GM12878 (cell line): ENCODE measurements around the gene ARL5B. TPM values are rescaled to one million over a fixed set of nuclear protein-coding genes. Genes with fewer than 3 reads are reported as not detected.

Experiments used
- ATAC-seq: fragments of 200-7000 bp; cut with Tn5 transposase; 3 replicates; pipeline ENCODE4 v1.9.1; 2020; ENCODE audit warnings: mild to moderate bottlenecking, moderate library complexity
- BruUV-seq: library from RNA; stranded (reverse); fragments of 400-500 nt; replicated peaks from 2 replicates; lab custom pipeline; 2021; lab: Mats Ljungman, UMichigan
- CTCF ChIA-PET: fragments of 300-600 bp; sonication (Branson Sonifier 250); formaldehyde crosslinking; extraction: SDS; loops from one replicate; lab custom pipeline; 2021; ENCODE audit warnings: inconsistent platforms; lab: Yijun Ruan, JAX
- POLR2A ChIA-PET: fragments of 350-600 bp; formaldehyde crosslinking; extraction: SDS; loops from one replicate; lab custom pipeline; 2021; ENCODE audit warnings: inconsistent platforms; lab: Charles Lee
- RAD21 ChIA-PET: fragments of 300-600 bp; sonication (Branson Sonifier 250); formaldehyde crosslinking; loops from one replicate; lab custom pipeline; 2023; ENCODE audit warnings: antibody characterized with exemption; ENCODE audit not compliant: unreplicated experiment; lab: Charles Lee
- SMC1A ChIA-PET: fragments of 300-600 bp; sonication (Branson Sonifier 250); formaldehyde crosslinking; loops from one replicate; lab custom pipeline; 2023; ENCODE audit not compliant: unreplicated experiment, uncharacterized antibody; lab: Charles Lee
- DNase-seq: peaks from one replicate; pipeline ENCODE4 v3.0.0-alpha.2; 2011; ENCODE audit warnings: low read depth, low spot score
- FAIRE-seq: peaks from 3 replicates; lab custom pipeline; 2011; peaks lifted over from hg19 to GRCh38; lab: Jason Lieb, UNC
- H2AFZ ChIP-seq: 2 replicates; pipeline ENCODE4 v1.6.0; 2011; ENCODE audit warnings: low read depth, low read length, control low read depth; ENCODE audit not compliant: control insufficient read depth
- H3K27ac ChIP-seq: 2 replicates; pipeline ENCODE4 v1.5.1; 2011; ENCODE audit warnings: control low read depth; ENCODE audit not compliant: control insufficient read depth, insufficient read depth
- H3K27me3 ChIP-seq, 2 experiments: replicated peaks in 1 of 2; 2 replicates each; pipeline versions ENCODE4 v1.6.0 to v1.6.1; 2011; ENCODE audit warnings: low read length in 1 of 2; ENCODE audit not compliant: control insufficient read depth in 2 of 2, insufficient read depth in 2 of 2
- H3K36me3 ChIP-seq, 2 experiments: 2 replicates each; pipeline ENCODE4 v1.5.1; 2011; ENCODE audit warnings: low read length in 1 of 2; ENCODE audit not compliant: control insufficient read depth in 2 of 2, insufficient read depth in 2 of 2
- H3K4me1 ChIP-seq: 2 replicates; pipeline ENCODE4 v1.6.1; 2011; ENCODE audit warnings: mild to moderate bottlenecking, low read length, moderate library complexity, mixed read lengths; ENCODE audit not compliant: control insufficient read depth, insufficient read depth
- H3K4me2 ChIP-seq: 2 replicates; pipeline ENCODE4 v1.6.0; 2011; ENCODE audit warnings: control low read depth; ENCODE audit not compliant: control insufficient read depth, insufficient read depth
- H3K4me3 ChIP-seq: fragments of 200-600 bp; sonication (generic); 2 replicates; pipeline ENCODE4 v1.5.1; 2016
- H3K79me2 ChIP-seq: 2 replicates; pipeline ENCODE4 v1.6.0; 2011; ENCODE audit warnings: low read length; ENCODE audit not compliant: control insufficient read depth, insufficient read depth
- H3K9ac ChIP-seq: 2 replicates; pipeline ENCODE4 v1.8.0; 2011; ENCODE audit warnings: low read length, control low read depth, mixed read lengths; ENCODE audit not compliant: control insufficient read depth, insufficient read depth
- H3K9me3 ChIP-seq: replicated peaks from 3 replicates; pipeline ENCODE4 v1.5.1; 2011; ENCODE audit warnings: mild to moderate bottlenecking, low read length; ENCODE audit not compliant: control insufficient read depth, insufficient read depth
- H4K20me1 ChIP-seq: 2 replicates; pipeline ENCODE4 v1.6.0; 2011; ENCODE audit not compliant: control insufficient read depth, insufficient read depth
- ATF7 ChIP-seq: fragments of 450-650 bp; IDR thresholded peaks from 2 replicates; pipeline ENCODE4 v1.6.1; 2016; ENCODE audit warnings: low read depth, mild to moderate bottlenecking
- CREB1 ChIP-seq: IDR thresholded peaks from 2 replicates; pipeline ENCODE4 v1.6.1; 2012; ENCODE audit warnings: low read depth, mild to moderate bottlenecking, inconsistent platforms
- EED ChIP-seq: sonication (generic); IDR thresholded peaks from 2 replicates; pipeline ENCODE4 v1.6.1; 2016; ENCODE audit warnings: antibody characterized with exemption, low read depth
- FOXM1 ChIP-seq: IDR thresholded peaks from 2 replicates; pipeline ENCODE4 v1.6.1; 2012; ENCODE audit warnings: low read depth, mild to moderate bottlenecking, inconsistent platforms, low read length, moderate library complexity
- MXI1 ChIP-seq: fragments of 150-350 bp; IDR thresholded peaks from 2 replicates; pipeline ENCODE4 v1.6.1; 2011; ENCODE audit warnings: low read depth, mild to moderate bottlenecking, inconsistent platforms, low read length, improper control_type of control experiment
- MYB ChIP-seq: fragments of 150-350 bp; IDR thresholded peaks from 2 replicates; pipeline ENCODE4 v1.6.1; 2014; ENCODE audit warnings: mild to moderate bottlenecking, low read depth, low read length, borderline replicate concordance
- NR2C1 ChIP-seq: fragments of 450-650 bp; IDR thresholded peaks from 2 replicates; pipeline ENCODE4 v1.6.1; 2017; ENCODE audit warnings: antibody characterized with exemption, mild to moderate bottlenecking, moderate library complexity
- PAX8 ChIP-seq: fragments of 450-650 bp; IDR thresholded peaks from 2 replicates; pipeline ENCODE4 v1.6.1; 2017; ENCODE audit warnings: mild to moderate bottlenecking, moderate library complexity
- POLR2A ChIP-seq: IDR thresholded peaks from 2 replicates; pipeline ENCODE4 v1.6.1; 2011; ENCODE audit warnings: low read depth, mild to moderate bottlenecking, low read length
- POLR2AphosphoS2 ChIP-seq: IDR thresholded peaks from 2 replicates; pipeline ENCODE4 v1.6.1; 2011; ENCODE audit warnings: low read depth, mild to moderate bottlenecking, low read length, improper control_type of control experiment, moderate library complexity
- RBBP5 ChIP-seq: fragments of 200-600 bp; sonication (generic); conservative IDR thresholded peaks from 2 replicates; pipeline ENCODE4 v1.6.1; 2016
- SIN3A ChIP-seq: IDR thresholded peaks from 2 replicates; pipeline ENCODE4 v1.6.1; 2012; ENCODE audit warnings: low read depth, low read length, improper control_type of control experiment
- ZNF384 ChIP-seq: IDR thresholded peaks from 2 replicates; pipeline ENCODE4 v1.6.1; 2012; ENCODE audit warnings: low read depth, mild to moderate bottlenecking, low read length, improper control_type of control experiment, borderline replicate concordance
- WGBS: methylation state at CpG from one replicate; pipeline ENCODE4 v1.1.6; 2016; ENCODE audit warnings: low lambda C conversion rate; ENCODE audit not compliant: insufficient replicate concordance, insufficient coverage; ENCODE audit errors: missing lambda C conversion rate; 5-methylcytosine and 5-hydroxymethylcytosine counted together
- in situ Hi-C: fragments of 300-500 bp; cut with MboI; formaldehyde crosslinking; loops from 9 replicates; pipeline ENCODE4 v1.14.3; 2018; ENCODE audit warnings: mixed read lengths
- intact Hi-C: fragments of 100-400 bp; cut with micrococcal nuclease; formaldehyde crosslinking; loops from one replicate; pipeline ENCODE4 v1.14.2; 2022; ENCODE audit not compliant: unreplicated experiment
- polyA plus RNA-seq, 11 experiments: library from polyadenylated mRNA; depleted of rRNA in 4 of 11; unstranded in 6 of 11; stranded (reverse) in 5 of 11; fragments of >200 nt; fragmentation: Nextera tagmentation in 4 of 11; fragmentation: Illumina TruSeq in 1 of 11; extraction: Ambion mirVana in 4 of 11; extraction: Trizol in 1 of 11; gene quantifications; 1 replicate in 1 of 11; 2 replicates in 10 of 11; pipeline versions ENCODE4 v1.2.1 to v1.2.3, GENCODE V29; 2011 to 2016; ENCODE audit warnings: inconsistent platforms in 2 of 11, missing spikeins in 2 of 11, low read depth in 1 of 11
- total RNA-seq, 4 experiments: library from RNA; depleted of rRNA in 3 of 4; stranded (reverse); fragments of >200 nt in 3 of 4; fragmentation: Illumina TruSeq in 1 of 4; extraction: Trizol in 1 of 4; gene quantifications; 2 replicates each; pipeline versions ENCODE4 v1.2.1 to v1.2.3, GENCODE V29; 2013 to 2021
- TF ChIP-seq, protein P1 (sequence below): IDR thresholded peaks from 2 replicates; pipeline ENCODE4 v1.6.1; 2012; ENCODE audit warnings: low read depth, low read length, improper control_type of control experiment
- TF ChIP-seq, protein P2 (sequence below): fragments of 450-650 bp; IDR thresholded peaks from 2 replicates; pipeline ENCODE4 v1.6.1; 2016; ENCODE audit warnings: mild to moderate bottlenecking

ARL5B gene
- total and polyA plus RNA-seq, 10 of the 15 experiments (the other 5 are each of a cell fraction or from before 2014, with no cell fraction given): 2.5 to 20.7 (median 9.1) TPM

DNA sequence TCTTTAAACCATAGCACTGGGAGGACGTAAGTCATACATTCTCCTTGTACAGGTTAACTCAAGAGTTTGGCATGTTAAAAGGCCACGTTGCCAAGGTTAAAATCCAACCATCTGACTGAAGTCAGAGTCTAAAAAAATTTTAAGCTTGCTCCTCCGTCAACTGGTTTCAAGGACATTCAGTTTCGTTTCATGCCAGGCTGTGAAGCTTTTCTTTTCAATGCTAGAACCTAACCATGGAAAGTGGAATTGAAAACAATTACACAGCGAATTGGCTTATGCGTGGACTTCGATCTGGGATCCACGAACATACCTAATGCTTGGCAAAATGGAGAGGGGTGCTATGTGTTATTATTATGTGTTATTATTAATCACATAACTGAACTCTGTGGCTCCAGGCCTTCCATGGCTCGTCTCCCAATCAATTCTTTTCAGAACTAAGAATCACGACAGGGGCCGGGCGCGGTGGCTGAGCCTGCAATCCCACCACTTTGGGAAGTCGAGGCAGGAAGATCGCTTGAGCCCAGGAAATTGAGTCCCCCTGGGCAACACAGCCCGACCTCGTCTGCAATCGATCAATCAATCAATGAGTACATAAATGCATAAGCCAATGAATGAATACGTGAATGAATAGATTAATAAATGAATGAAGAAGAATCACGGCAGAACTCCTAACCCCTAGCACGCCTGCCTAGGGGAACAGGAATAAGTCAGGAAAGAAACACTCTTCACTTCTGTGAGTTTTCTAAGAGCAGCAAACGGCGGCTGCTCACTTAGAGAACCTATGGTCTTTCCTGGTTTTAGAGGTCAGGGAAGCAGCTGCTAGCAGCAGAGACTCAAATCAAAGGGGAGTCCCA, 733 bp upstream of the ARL5B start (continued):
- TF ChIP-seq MYB: no peak

DNA sequence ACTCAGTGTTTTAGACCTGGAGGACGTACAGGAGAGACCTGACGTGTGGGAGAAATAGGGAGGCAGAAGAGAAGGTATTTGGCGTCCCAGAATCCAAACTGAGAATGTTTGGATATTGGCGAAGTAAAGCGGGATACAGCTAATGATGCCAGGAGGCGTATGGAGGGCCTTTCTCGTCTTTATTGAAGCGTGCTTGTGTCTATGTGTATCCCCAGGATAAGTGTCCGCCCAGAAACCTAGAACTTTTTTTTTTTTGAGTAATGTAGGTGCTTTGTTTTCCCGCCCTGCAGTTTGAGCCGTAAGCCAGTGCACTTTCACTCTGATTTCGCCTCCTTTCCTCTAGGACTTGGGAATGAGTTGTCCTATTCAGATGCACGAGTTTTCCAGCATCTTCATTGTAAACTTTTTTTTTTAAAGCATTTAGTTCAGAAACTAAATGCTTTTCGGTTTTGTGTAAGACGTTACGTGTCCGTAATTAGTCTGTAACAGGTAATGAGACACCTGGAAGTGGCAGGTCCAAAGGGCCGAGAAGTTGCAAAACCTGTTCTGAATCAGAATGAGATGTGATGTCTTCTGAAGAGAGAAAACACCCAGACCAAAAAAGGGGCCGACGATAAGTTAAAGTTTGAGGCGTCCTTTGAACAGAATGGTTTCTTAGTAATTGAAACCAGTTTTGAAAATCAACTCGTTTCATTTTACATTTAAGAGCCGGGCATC, 746 bp downstream of the ARL5B start:
- intact Hi-C loops: loop anchor here (2.0 to 10.0 kb wide), 2 partner anchors 259 to 975 kb away; no protein-coding TSS in a partner anchor
- CTCF ChIA-PET: no interaction called here
- H3K9ac ChIP-seq: peak overlapping the region; percentile 99
- DNase-seq (peak; percentile 23), ATAC-seq (peak; percentile 18), FAIRE-seq (no peak)
- peak overlapping the region; percentile 92 for H3K4me3 ChIP-seq
- RAD21 ChIA-PET: interaction anchor here (1.2 kb wide), 1 partner anchor 240 kb away, joined by 4 read pairs; no protein-coding TSS in a partner anchor
- no peaks in the 10 kb centered on the region for H3K9me3 ChIP-seq
- H3K4me2 ChIP-seq: peak overlapping the region; percentile 85
- no peaks in the 10 kb centered on the region for H3K27me3 ChIP-seq
- H2AFZ ChIP-seq: peak overlapping the region; percentile 72
- POLR2A ChIA-PET: interaction anchor here (0.7 to 1.2 kb wide), 3 partner anchors 9 to 258 kb away, joined by 3 to 6 read pairs (median 3); partner anchors contain the start of gene NSUN6
- peaks cover 3% of the 10 kb centered on the region; the same call in 1 of the 2 replicates for H3K4me1 ChIP-seq
- H3K27ac ChIP-seq: peak overlapping the region; percentile 100
- no peaks in the 10 kb centered on the region; a peak in 1 of 4 replicates for H3K36me3 ChIP-seq
- SMC1A ChIA-PET: interaction anchor here (1.2 to 1.3 kb wide), 2 partner anchors 9 to 243 kb away, joined by 4 read pairs; no protein-coding TSS in a partner anchor
- peaks cover 4% of the 10 kb centered on the region; the same call in 1 of the 2 replicates for H4K20me1 ChIP-seq
- WGBS: 1% methylated on average over 22 of the region's 23 CpGs
- H3K79me2 ChIP-seq: peaks cover 68% of the 10 kb centered on the region
- in situ Hi-C loops: loop anchor here (10.0 to 25.0 kb wide), 3 partner anchors 1005 to 1848 kb away; partner anchors contain the start of genes RSU1 and TRDMT1
- TSS peak; percentile 67 for BruUV-seq
- TF ChIP-seq PAX8 (no peak), MXI1 (0 out of 2 replicates have a peak, but pooled peaks have one; percentile 7), RBBP5 (no peak), ZNF384 (peak; percentile 72; the same call in 1 of the 2 replicates), NR2C1 (no peak), ATF7 (0 out of 2 replicates have a peak, but pooled peaks have one; percentile 24), EED (peak; percentile 58), POLR2AphosphoS2 (0 out of 2 replicates have a peak, but pooled peaks have one; percentile 18), SIN3A (peak; percentile 32; the same call in 1 of the 2 replicates), POLR2A (no peak), FOXM1 (peak; percentile 18; the same call in 1 of the 2 replicates), CREB1 (0 out of 2 replicates have a peak, but pooled peaks have one; percentile 8)
- TF ChIP-seq, protein P1, sequence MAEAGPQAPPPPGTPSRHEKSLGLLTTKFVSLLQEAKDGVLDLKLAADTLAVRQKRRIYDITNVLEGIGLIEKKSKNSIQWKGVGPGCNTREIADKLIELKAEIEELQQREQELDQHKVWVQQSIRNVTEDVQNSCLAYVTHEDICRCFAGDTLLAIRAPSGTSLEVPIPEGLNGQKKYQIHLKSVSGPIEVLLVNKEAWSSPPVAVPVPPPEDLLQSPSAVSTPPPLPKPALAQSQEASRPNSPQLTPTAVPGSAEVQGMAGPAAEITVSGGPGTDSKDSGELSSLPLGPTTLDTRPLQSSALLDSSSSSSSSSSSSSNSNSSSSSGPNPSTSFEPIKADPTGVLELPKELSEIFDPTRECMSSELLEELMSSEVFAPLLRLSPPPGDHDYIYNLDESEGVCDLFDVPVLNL: peak; percentile 82
- TF ChIP-seq, protein P2, sequence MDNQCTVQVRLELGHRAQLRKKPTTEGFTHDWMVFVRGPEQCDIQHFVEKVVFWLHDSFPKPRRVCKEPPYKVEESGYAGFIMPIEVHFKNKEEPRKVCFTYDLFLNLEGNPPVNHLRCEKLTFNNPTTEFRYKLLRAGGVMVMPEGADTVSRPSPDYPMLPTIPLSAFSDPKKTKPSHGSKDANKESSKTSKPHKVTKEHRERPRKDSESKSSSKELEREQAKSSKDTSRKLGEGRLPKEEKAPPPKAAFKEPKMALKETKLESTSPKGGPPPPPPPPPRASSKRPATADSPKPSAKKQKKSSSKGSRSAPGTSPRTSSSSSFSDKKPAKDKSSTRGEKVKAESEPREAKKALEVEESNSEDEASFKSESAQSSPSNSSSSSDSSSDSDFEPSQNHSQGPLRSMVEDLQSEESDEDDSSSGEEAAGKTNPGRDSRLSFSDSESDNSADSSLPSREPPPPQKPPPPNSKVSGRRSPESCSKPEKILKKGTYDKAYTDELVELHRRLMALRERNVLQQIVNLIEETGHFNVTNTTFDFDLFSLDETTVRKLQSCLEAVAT: peak; percentile 70
